CD4-positive, alpha-beta T cell treated with Interleukin-17A for 4 hours (primary cell): ENCODE data around the gene FILIP1.
"Not testable (repeated sequence)": the region's sequence is repeated elsewhere in the genome, so short reads cannot be mapped to it uniquely, and the experiment has no call there.

Experiments
- DNase-seq: peaks from one replicate; pipeline ENCODE4 v3.0.0-alpha.2; 2020; ENCODE audit warnings: mixed read lengths

Gene FILIP1

DNA sequence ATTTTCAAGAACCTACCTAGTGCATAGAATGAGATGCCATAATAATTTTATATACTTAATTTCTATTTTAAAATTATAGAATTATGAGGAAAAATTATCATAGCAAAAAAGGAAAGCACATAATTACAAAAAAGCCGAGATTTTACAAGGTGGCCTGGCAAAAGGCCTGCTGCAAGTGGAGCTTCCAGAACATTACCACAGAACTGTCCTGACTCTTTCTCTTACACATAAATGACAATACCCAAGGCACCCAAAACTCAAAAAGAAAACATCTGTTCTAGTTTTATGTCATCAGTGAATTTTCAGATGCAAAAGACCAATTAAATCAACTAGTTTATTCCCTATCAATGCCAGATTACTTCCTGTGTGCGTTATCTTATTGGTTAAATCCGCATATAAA is 74.2 kb downstream of the FILIP1 start:
- no peak for DNase-seq

DNA sequence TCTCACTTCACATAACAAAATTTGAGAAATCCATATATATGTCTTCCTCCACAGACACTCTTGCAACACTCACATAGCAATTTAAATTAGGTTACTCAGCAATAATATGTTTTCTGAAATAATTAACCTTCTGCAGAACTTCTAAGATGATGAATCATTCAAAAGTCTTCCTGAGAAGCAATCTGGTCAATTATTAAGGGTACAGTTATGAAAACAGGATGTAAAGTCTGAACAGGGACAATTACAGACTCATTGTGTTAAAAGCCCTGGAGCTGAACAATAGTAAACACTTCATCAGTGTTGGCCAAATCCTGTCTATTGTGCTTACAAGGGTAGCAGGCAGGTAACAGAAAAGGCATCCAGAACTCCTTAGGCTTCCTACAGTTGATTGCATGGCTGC is 75.4 kb downstream of the FILIP1 start:
- DNase-seq, result no peak

DNA sequence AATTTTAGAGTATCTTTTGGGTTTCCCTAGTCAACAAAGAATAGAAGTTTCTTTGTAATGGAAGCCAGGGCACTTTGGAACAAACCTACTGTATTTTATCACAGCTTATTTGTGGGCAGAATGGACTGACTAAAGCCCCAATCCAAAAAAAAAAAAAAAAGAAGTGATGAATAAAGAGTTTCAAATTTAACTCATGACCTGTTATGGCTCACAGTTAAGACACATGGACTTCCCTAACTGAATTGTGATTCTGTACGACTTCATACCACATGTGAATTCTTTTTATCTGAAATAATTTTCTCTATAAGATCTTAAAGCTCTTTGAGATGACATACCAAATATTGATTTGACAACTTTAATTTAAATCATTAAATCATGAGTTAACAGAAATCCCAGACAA is 77.2 kb downstream of the FILIP1 start:
- DNase-seq, result no peak

DNA sequence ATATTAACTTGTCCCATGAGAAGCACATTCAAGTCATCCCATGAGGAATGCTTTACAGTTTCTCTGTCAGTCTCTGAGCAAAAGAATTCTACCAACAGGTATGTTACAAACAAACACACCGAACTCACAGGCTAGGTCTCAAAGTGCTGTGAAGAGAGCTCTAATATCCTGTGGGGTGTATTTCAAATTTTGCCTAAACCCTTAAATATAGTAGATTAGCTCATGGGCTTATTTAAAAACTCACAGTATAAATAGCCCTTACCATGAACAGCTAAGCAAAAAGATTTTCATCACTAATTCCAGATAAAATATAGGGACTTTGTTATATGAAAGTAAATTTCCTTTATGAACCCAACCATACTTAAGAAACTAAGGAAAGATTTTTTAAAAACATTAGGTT is 77.8 kb downstream of the FILIP1 start:
- DNase-seq, result no peak

DNA sequence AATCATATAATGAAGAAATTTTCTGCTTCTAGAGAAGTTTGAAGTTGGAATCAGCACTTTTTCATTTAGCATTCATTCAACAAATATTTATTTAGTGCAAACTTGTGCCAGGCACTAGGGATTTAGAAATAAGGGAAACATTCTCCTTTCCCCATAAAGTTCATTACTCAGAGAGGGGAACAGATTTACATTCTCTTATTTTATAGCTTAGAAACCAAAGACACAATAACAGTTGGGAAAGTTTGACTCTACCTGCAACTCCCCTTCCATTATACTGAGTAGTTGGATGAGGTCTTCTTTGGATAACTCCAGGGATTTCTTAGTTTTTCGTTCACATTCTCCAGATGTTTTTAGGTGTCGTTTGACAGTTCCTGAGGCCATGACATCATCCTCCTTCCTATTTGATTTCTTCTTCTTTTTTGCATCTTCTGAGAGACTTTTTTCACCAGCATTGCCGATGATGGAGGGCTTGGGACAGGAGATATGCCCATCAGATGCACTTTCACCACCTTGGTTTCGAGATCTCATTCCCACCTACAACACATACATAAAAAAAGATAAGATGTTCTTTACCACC is 79.1 kb downstream of the FILIP1 start:
- no peak for DNase-seq

DNA sequence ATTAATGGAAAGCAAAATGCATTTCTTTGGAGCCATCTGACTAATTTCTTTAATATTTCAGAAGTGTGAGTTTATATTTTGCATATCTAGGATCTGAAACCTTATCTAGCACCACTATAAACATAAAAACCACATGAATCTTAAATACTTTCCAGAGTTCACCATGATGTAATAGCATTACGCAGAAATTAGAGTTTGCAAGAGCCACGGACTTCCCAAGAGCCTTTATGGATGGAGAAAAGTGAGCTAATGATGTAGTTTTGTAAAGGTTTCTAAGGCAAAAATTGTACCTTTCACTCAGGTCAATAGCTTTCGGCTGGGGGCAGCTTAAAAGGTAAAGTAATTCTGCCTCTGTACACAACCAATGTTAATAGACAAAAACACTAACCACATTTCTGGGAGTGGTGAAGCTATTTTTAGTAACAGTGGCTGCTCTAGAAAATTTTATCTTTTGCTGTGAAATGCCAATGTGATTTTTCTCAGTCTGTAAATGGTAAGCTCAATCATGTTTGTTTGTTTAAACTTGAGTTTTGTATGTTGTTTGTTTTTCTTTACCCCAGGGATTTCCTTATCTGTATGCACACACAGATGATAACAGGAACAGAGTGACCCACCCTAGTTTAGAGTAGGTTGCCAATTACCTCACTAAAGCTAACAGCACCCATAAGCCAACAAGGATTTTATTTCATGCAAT is 80.5 kb downstream of the FILIP1 start:
- DNase-seq, result no peak

DNA sequence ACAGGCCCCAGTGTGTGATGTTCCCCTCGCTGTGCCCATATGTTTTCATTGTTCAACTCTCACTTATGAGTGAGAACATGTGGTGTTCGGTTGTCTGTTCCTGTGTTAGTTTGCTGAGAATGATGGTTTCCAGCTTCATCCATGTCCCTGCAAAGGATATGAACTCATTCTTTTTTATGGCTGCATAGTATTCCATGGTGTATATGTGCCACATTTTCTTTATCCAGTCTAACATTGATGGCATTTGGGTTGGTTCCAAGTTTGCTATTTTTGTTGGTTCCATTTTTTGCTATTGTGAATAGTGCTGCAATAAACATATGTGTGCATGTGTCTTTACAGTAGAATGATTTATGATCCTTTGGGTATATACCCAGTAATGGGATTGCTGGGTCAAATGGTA is 83.0 kb downstream of the FILIP1 start:
- DNase-seq, result not testable (repeated sequence)

DNA sequence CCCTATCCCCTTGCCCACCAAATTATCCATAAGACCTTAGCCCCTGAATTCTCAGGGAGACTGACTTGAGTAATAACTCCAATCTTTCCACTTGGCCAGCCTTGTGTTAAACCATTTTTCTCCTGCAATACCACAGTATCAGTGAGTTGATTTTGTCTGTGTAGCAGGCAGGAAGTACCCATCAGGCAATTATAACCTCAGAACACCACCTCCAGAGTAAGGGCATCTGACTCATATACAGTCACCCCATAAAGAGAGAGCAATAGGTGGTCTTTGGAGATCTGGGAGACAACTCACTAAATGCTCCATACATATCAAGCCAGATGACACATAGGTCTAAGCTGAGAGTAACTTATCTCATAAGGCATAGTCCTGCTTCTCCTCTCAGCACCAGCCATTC is 83.7 kb downstream of the FILIP1 start:
- no peak for DNase-seq

DNA sequence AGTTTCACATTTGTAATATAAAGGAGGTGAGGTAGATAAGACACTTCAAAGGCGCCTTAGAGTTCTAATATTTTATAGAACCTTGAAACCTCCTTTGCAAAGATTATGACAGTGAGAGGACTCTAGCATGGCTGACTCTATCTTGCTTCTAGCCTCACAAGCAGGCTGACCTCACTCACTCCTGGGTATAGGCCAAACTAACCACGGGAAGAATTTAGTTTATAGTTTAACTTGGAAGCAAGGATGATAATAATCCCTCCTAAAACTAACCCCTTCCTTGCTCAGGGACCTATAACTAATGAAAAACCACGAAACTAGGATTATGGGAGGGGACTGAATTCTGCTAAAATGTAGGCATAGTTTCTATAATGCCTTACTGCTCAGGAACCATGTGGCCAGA is 84.3 kb downstream of the FILIP1 start:
- no peak for DNase-seq

DNA sequence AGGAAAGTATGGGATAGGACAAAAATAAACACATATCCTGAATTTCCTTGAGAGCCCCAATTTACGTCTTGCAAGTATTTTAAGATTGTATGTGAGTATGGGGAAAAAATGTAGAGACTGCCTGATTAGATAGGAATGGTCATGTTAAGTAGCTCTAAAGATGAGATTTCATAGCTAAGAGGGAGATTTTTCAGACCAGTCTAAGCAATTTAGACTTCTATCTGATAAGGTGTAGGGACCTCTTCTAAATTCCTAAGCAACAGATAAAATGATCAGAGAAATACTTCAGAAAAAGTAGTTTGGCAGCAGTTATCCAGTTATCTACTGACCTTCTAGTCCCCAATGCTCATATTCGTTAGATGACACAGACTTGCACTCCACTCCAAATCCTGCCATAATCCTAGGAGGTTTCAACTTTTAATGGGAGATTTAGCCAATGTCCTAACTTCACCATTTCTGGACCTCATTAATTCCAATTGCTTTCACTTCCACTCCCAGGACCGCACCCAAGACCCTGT is 90.0 kb downstream of the FILIP1 start:
- no peak for DNase-seq

DNA sequence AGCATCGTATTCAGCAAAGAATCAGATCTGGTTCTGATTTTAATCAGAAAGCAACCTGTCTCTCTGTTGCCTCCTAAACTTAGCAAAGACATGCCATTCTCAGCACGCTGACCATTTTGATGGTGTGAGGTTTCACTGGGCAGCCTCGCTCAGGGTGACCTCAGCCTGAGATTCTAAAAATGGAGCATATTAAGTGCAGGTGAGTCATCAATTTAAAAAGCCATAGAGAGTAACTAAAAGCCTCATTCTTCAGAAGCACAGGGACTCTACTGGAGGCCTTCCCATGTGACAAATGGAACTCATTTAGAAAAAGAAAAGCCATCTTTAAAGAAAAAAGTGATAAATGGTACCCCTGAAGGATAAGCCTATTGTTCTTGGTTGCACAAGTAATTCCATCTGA is 91.3 kb downstream of the FILIP1 start:
- no peak for DNase-seq

DNA sequence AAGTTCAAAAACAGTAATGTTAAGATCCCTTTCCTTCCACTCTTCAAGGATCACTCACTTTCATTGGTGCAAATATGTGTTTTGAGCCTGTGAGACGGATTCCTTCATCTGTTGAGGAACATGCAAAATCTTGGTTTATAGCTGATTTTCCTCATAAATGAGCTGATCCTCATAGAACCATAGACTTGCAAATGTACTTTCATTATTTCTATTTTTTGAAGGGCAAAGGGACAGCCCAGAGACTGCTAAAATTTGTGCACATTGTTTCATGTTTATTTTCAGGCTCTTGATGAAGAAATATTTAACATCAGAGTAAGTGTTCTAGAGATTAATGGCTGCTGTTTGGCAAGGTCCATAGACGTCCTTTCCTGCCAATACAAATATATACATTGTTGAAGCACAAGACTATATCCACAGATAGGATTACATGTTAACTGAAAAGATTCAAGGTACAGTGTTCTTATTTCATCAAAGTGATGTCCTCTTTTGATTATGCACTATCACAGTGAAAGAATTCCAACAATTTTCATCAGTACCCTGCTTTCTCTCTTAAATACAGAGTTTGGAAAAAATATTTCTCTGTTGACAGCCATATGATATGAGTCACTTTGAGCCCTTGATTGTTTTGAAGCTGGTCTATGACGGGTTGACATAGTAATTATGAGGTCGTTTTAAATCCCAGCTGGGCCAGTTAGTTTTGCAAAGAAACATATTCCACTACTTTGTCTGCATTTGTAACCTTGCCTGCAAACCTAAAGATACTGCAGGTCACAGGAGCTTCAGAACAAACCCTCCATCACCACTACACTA is 95.7 kb downstream of the FILIP1 start:
- no peak for DNase-seq

DNA sequence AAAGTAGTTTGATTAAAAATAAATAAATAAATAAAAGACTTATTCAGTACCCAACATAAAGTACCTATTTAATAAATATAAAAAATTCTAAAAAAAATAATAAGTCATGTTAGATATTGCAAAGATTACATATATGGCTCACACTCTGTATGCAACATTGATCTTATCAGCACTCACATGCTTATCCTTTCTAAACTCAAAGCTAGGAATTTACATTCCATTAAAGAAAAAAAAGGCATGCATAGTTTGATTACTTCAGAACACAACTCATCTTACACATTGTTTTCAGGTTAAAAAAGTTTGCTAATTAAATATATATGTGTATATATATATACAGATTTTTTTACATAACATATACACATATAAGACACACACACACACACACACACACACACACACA is 96.4 kb downstream of the FILIP1 start:
- DNase-seq, result no peak

DNA sequence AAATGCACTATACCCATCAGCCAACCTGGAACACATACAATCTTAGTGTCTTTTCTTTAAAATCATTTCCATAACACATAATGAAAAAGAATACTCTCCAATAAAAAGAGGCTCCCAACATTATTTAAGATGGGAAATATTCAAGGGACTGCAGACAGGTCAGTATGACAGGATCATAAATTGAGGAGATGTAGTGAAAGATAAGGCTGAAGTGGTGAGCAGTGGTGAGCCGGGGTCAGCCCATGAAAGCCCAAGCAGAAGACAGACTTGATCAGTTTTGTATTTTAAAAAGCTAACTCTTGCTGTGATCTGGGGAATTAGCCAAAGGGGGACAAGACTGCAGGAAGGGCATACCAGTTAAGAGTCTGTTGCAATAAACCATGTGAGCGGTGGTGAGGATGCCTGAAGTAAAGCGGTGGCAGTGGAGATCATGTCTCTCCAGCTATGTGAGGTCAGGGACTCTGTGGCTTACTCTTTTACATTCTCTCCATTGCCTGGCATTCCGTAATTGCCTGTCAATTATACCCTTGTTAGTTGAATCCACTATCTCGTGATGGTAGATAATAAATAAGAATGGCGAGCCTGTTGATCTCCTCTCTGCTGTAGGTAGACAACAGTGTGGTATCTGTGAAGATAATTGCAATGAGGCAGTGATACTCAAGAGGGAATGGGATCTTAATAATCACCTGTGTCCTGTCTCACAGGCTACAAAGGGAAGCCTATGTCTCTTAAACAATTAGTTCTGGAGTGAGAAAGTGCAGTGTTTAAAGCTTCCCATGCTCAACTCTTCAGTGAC is 97.4 kb downstream of the FILIP1 start:
- no peak for DNase-seq

DNA sequence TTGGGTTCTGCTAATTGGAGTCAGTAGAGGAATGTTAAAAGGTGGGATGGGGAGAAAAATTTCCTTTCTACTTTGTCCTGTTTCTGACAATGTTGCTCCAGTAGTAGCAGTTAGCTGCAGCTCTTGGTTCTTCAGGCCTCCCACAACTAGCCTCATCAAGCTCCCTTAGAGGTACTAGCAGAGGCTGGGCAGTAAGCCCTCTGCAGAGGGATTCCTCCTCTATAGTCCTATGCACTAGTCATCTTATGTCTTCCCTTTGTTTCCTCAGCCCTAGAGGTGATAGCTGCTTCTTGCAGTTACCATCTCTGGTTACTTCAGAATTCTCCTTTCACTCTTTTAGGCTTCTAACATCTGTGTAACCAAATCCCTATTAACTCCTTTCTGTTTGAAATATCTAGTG is 99.8 kb downstream of the FILIP1 start:
- no peak for DNase-seq

DNA sequence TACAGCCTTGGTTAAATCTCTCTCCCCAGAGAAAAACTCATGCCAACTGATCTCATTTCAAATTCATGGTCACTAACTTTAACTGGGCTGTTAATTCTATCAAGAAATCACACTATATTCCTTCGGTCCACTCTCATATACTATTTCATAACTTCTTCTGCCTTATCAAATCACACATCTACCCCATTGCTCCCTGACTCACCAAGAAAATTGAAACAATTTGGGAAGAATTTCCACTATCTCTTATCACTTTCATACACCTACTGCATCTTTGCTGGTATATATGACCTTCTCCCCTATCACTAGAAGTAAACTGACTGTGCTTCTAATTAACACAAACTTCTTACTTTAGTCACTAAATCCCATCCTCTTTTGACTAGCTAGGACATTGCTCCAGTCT is 102.3 kb downstream of the FILIP1 start:
- DNase-seq, result no peak

DNA sequence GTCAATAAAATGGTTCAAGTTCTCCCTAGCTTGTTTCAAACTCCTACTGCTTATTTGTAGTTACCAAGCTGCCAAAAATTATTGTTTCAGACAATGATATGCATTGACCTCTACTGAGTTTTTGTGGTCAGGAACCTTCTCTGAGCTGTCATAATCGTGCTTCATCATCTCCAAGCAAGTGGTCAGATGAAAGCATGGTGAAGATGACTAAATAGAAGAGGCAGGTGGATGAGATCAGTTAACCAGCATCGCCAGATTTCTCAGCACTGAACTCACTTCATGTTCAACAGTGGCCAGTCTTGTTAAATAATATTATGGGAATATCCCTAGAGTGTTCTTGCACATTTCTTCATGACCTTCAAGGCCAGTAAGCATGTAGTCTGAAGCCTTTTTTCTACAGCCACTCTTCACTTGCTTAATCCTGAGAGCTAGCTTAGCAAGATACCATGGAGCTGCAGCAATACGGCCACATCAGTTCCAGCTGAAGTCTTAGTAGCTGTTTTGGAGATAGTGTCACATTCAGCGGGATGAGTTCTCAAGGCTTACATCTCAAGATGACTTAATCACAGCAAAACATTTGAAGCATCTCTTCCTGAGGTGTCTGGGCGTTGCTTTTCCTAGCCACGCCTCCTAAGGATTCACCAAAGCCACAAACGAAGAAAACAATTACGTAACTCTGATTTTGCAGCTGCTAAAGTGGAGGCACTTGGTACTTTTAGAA is 107.4 kb downstream of the FILIP1 start:
- DNase-seq, result no peak

DNA sequence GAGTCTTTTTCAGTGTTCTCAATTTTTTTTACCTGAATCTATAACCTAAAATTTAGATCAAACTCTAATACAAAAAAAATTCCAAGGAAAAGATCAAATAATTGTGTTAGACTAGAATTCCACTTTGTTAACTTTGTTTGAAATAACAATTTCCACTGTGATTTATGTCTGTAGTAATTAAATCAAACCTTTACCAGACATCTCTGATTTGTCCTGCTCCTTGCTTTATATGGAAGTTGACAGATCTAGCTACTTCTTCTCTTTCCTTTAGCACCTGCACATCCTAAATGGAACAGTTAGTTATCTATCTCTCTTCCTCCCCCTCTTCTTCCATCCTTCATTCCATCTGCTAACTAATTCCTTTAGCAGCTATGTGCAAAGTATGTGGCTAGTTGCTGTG is 109.5 kb downstream of the FILIP1 start:
- DNase-seq, result no peak

DNA sequence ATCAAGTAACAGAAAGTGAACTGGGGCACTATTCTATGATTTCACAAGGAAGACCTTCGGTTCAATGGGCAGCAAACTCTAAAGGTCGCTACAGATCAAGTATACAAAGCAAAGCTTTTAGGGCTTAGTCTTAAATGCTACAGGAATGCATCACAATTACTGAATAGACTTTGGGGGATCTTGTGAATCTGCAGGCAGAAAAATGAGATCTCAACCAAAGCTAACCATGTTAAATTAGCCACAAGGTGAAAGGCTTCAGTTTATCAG is 111.0 kb downstream of the FILIP1 start:
- DNase-seq, result no peak

DNA sequence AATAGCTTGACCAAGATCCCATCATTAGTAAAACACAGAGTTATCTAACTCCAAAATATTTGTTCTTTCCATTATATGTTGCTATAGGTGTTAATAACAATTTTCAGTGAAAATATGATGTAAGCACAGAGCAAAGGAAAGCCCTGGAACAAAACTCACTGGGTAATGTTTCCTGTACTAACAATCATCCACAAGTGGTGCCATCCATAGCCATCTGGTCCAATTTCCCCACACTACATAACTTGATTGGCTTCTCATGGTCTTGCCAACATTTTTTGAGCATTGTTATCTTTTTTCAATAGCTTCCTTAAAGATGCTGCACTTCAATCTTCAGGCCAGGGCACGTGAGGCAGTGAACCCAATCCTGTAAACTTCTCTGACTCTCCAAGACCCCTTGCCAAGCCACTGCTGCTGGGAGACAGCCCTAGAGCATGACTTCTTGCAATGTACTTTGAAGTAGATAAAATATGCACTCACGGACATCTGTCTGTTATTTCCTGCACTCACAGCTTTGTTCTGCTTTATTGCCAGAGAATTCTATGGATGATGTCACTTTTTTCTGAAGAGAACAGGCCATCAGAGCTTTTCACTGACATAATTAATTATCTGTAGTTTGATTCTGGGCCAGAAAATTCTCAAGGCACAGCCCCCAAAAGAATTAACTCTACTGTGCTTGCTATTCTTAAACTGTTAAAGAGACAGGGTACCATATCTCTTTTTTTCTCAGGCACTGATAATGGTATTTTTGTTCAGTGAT is 111.5 kb downstream of the FILIP1 start:
- DNase-seq, result no peak

DNA sequence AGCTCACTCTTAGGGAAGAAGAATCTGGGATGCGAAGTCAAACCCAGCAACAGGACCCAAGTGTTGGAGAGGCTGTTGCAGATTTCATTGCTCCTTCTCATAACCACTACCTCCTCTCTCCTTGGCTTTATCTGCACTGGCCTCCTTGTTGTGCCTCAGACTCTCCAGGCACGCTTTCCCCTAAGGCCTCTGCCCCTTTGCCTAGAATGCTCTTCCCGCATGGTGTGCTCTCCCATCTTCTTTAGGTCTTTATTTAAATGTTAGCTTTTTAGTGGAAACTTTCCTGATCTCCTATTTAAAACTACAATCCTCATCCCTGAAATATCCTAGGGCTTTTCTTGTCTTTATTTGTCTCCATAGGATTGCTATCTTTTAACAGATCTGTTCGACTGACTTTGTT is 114.1 kb downstream of the FILIP1 start:
- no peak for DNase-seq

DNA sequence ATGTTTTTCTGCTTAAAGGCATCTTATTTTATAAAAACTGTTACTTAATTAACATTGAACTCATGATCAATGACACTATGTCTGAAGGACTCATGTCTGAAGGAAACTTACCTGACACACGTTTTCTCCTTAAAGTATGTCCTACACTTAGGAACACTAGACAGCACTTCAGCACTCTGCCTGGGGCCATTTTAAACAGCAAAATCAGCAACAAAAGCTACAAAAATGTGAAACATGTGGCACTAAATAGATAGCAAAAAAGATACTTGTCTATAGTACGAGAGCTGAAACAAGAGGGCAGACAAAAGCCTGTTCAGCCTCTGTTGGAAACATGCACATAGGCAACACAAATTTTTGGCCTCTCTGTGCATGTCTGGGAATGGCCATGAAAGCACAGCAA is 115.5 kb downstream of the FILIP1 start:
- no peak for DNase-seq
